Astrocyte (in vitro differentiated cells and primary cell): ENCODE data around the gene FGF1.

ENCODE experiments used
- EZH2 ChIP-seq: IDR thresholded peaks from 2 replicates; pipeline ENCODE4 v1.6.1; 2012; ENCODE audit warnings: mild to moderate bottlenecking, low read length, inconsistent platforms; ENCODE audit not compliant: insufficient read depth
- TF ChIP-seq, protein P1 (sequence below): IDR thresholded peaks from 2 replicates; pipeline ENCODE4 v1.5.1; 2011; ENCODE audit warnings: low read depth, mild to moderate bottlenecking, inconsistent platforms, low read length, moderate library complexity; ENCODE audit not compliant: insufficient read depth

GRCh38 chr5:142615948-142616347 lies 69.9 kb downstream of the FGF1 start:
- TF ChIP-seq, protein P1, sequence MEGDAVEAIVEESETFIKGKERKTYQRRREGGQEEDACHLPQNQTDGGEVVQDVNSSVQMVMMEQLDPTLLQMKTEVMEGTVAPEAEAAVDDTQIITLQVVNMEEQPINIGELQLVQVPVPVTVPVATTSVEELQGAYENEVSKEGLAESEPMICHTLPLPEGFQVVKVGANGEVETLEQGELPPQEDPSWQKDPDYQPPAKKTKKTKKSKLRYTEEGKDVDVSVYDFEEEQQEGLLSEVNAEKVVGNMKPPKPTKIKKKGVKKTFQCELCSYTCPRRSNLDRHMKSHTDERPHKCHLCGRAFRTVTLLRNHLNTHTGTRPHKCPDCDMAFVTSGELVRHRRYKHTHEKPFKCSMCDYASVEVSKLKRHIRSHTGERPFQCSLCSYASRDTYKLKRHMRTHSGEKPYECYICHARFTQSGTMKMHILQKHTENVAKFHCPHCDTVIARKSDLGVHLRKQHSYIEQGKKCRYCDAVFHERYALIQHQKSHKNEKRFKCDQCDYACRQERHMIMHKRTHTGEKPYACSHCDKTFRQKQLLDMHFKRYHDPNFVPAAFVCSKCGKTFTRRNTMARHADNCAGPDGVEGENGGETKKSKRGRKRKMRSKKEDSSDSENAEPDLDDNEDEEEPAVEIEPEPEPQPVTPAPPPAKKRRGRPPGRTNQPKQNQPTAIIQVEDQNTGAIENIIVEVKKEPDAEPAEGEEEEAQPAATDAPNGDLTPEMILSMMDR = no peak
- TF ChIP-seq EZH2 = no peak
